GM12873 (cell line): ENCODE results near the gene TXNDC2.

Experiments
- TF ChIP-seq, protein P1 (sequence below): IDR thresholded peaks from 2 replicates; pipeline ENCODE4 v1.5.1; 2012; ENCODE audit warnings: low read depth, mild to moderate bottlenecking, moderate library complexity, low read length, control low read depth; ENCODE audit not compliant: insufficient read depth; ENCODE audit errors: missing control alignments

Gene TXNDC2

DNA sequence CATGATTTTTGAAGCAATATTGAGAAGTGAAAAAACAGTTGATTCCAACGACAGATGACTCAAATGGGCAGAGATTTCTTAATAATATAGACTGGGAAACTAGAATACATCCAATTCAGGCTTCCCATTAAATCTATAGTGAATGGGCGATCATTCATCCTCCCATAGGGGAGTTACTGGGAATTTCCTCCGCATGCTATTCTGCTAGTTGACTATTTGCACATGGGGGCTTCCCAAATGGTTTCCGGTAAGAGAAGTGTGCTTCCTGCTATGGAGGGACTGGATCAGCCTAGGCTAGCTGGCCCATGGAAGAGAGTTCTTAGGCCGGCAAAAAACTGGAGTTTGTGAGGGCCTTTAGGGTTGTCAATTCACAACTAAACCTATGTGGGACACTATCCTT, 25.5 kb downstream of the TXNDC2 start:
- TF ChIP-seq, protein P1, sequence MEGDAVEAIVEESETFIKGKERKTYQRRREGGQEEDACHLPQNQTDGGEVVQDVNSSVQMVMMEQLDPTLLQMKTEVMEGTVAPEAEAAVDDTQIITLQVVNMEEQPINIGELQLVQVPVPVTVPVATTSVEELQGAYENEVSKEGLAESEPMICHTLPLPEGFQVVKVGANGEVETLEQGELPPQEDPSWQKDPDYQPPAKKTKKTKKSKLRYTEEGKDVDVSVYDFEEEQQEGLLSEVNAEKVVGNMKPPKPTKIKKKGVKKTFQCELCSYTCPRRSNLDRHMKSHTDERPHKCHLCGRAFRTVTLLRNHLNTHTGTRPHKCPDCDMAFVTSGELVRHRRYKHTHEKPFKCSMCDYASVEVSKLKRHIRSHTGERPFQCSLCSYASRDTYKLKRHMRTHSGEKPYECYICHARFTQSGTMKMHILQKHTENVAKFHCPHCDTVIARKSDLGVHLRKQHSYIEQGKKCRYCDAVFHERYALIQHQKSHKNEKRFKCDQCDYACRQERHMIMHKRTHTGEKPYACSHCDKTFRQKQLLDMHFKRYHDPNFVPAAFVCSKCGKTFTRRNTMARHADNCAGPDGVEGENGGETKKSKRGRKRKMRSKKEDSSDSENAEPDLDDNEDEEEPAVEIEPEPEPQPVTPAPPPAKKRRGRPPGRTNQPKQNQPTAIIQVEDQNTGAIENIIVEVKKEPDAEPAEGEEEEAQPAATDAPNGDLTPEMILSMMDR: no peak

DNA sequence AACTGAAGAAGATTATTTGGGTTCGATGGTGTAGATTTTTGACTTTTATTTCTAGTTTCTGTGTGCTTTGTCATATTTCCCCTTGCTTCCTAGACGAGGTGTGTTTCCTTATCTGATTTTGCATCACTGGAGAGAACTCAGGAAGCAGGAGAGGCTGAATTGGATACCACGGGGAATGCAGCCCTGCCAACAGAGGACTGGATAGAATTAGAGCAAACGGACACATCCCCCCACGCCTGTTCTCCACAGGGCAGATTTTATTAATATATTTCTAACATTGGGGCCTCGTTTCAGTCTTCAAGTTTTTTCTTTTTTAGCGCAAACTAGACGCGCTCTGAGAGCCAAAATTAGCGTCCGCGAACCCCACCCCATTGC, 27.4 kb downstream of the TXNDC2 start:
- TF ChIP-seq, protein P1: no peak

DNA sequence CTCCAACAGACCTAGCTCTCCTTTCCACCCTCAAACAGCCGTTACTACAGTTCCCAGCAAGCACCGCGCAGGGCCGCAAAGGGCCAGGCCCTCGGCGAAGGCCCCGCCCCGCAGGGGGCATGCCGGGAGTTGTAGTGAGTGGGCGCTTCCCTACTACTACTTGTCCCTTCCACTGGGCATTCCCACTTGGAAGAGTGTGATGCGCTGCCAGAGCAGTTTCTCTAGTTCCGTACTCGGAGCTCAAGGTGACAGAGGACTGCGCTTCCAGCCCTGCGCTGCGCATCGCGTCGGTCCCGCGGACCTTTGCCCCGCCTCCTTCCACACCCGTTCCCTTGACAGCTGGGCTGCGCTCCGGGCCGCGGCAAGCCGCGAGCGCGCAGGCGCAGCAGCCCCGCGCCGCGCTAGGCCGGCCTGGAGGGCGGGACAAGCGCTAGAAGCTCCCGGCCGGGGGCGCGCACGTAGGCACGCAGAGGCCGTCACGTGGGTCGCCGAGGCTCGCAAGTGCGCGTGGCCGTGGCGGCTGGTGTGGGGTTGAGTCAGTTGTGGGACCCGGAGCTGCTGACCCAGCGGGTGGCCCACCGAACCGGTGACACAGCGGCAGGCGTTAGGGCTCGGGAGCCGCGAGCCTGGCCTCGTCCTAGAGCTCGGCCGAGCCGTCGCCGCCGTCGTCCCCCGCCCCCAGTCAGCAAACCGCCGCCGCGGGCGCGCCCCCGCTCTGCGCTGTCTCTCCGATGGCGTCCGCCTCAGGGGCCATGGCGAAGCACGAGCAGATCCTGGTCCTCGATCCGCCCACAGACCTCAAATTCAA, 28.0 kb downstream of the TXNDC2 start, which contains the start of gene VAPA:
Gene VAPA (plus strand): TSS at position 491 of the 808 bp plus-strand sequence. CDS start 241 bp downstream, at position 732.
- TF ChIP-seq, protein P1: no peak

DNA sequence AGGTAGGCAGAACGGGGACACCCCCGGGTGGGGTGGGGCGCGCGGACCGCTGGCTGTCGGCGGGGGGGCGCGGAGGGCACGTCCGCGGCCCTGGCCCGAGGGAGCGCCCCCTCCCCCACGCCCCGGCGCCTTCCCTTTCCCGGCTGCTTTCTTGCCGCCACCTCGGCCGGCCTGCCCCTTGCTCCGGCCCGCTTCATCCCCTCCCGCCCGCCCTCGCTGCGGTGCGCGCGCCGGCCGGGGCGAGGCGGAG, 28.5 kb downstream of the TXNDC2 start:
- TF ChIP-seq, protein P1: no peak

DNA sequence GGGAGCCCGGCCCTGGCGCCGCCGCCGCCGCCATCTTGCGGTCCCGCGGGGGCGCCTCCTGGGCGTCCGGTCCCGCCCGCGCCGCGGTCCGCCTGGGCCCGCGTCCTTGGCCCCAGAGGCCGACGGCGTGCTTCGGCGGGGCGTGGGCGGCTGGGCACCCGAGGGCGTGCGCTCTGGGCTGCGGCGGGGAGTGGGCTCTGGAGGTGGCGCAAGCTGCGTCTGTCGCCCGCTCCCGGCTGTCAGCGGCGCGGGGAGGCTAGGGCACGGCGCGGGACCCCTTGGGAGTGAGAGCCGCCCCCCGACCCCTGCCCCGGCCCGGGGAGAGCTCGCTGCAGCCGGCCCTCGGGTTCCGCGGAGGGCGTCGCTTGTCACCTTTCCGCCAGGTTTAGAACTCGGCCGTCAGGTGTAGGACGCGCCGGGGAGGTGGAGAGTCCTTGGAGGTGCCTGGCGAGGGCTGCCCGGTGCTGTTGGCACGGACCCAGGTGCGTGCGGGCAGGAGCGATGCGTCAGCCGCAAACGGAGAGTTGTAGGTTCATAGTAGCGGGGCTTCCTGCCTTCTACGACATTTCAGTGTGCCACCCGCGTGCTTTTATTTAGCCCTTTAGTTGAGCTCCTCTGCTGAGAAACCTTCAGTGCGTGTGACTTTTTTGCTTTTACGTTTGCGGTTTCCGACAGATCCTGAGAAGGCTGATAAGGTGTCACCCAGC, 29.0 kb downstream of the TXNDC2 start:
- TF ChIP-seq, protein P1: no peak

DNA sequence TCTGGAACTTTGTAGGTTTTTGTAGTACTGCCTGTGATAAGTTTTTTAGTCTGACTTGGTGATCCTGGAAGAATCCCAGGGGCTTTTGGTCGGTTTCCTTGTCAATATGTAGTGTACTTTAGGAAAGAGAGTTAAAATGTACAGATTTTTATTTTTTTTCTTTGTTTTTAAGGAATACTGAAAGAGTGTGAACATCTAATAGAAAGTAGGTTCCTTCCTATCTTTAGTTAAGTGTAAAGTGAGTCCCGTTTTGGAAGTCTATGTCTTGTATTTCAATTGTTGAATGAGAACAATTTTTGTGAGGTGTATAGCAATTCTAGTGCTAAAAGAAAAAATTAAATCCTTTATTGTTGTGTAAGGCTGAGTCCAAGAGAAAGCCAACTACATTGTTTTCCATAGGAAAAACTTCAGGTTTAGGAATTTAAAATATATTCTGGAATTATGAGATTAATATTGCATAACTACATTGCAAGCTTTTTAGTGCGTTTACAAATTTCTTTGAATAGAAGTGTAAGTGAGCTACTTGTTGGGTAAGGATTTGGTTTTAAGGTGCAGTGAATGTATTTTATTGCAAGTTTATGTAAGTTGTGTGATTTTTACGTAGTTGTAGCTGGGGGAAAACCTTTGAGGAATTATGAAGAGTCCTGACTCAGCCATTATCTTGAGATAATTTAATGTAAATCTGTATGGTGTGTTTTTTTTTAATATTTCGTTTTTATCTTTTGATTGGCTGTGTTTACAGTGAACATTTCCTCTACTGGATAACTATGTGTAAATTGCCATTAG, 29.7 kb downstream of the TXNDC2 start:
- TF ChIP-seq, protein P1: no peak

DNA sequence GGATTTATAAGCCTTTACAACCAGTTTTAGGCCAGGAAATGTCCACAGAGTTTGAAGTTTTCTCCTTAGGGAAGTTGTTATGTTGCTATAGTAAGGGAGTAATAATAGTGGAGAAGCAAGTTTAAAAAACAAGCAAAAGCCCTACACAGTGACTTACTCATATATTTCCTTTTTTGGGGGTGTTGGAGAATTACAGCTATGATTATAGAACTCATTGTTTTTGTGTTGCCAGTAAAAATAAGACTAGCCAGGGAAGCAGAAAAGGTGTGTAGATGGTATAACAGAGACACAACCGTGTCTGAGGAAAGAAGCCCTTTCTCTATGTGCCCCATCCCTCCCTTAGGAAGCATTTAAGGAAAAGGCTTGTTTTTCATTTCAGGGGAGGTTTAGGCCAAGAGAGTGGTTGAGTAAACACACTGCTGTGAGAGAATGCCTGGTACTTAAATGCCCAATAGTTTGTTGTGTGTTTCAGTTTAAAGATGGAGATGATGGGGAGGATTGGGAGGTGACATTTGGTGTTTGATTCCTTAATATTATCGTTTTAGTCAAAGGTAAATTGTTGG, 30.4 kb downstream of the TXNDC2 start:
- TF ChIP-seq, protein P1: no peak
